K562 (cell line): Measurements from ENCODE around the gene PSMA2. TPM values are rescaled to one million over a fixed set of nuclear protein-coding genes. Genes with fewer than 3 reads are reported as not detected.

Experiments used
- CEBPZ ChIP-seq: fragments of 150-350 bp; IDR thresholded peaks from 2 replicates; pipeline ENCODE4 v1.6.1; 2014; ENCODE audit warnings: low read depth, mild to moderate bottlenecking, low read length, borderline replicate concordance
- E2F8 ChIP-seq: fragments of 450-650 bp; IDR thresholded peaks from 2 replicates; pipeline ENCODE4 v1.7.1; 2018; ENCODE audit warnings: mild to moderate bottlenecking, low read depth; ENCODE audit not compliant: partially characterized antibody
- IRF9 ChIP-seq: fragments of 450-650 bp; IDR thresholded peaks from 2 replicates; pipeline ENCODE4 v1.6.1; 2016; ENCODE audit warnings: missing biosample characterization, missing genetic modification characterization
- NR1H2 ChIP-seq: sonication (generic); formaldehyde crosslinking; IDR thresholded peaks from 2 replicates; pipeline ENCODE4 v1.4.0; 2020; ENCODE audit warnings: mild to moderate bottlenecking, missing genetic modification reagents
- NR3C1 ChIP-seq: sonication (generic); formaldehyde crosslinking; IDR thresholded peaks from 2 replicates; pipeline ENCODE4 v1.8.1; 2022; ENCODE audit warnings: missing genetic modification reagents
- PPARD ChIP-seq: fragments of 250-450 bp; sonication (Bioruptor Pico); IDR thresholded peaks from 2 replicates; pipeline ENCODE4 v1.8.0; 2022; ENCODE audit warnings: inconsistent platforms, mild to moderate bottlenecking, moderate library complexity
- RCOR1 ChIP-seq, 2 experiments: IDR thresholded peaks; 2 replicates each; pipeline ENCODE4 v1.6.1; 2012; ENCODE audit warnings: low read depth in 2 of 2, low read length in 2 of 2, borderline replicate concordance in 1 of 2, improper control_type of control experiment in 1 of 2
- STAT5A ChIP-seq: IDR thresholded peaks from 2 replicates; pipeline ENCODE4 v1.6.1; 2012; ENCODE audit warnings: low read length, inconsistent platforms, borderline replicate concordance
- TRIM25 ChIP-seq: fragments of 450-650 bp; IDR thresholded peaks from 2 replicates; pipeline ENCODE4 v1.7.0; 2016; ENCODE audit warnings: borderline replicate concordance
- ZBTB43 ChIP-seq: sonication (generic); formaldehyde crosslinking; IDR thresholded peaks from 2 replicates; pipeline ENCODE4 v1.8.0; 2023; ENCODE audit warnings: mild to moderate bottlenecking, missing genetic modification reagents
- ZNF740 ChIP-seq, 3 experiments: fragments of 200-800 bp in 1 of 3; sonication (Bioruptor generic) in 1 of 3; sonication (generic) in 1 of 3; formaldehyde crosslinking in 1 of 3; IDR thresholded peaks; 2 replicates each; pipeline versions ENCODE4 v1.6.1 to v1.8.0; 2016 to 2022; ENCODE audit warnings: mild to moderate bottlenecking in 2 of 3, missing compliant biosample characterization in 2 of 3, missing genetic modification characterization in 2 of 3, missing genetic modification reagents in 1 of 3
- polyA plus RNA-seq, 8 experiments: library from polyadenylated mRNA; depleted of rRNA in 4 of 8; stranded (reverse) in 5 of 8; unstranded in 3 of 8; fragments of >200 nt; fragmentation: Nextera tagmentation in 2 of 8; fragmentation: Illumina TruSeq in 1 of 8; extraction: Ambion mirVana in 2 of 8; extraction: Trizol in 1 of 8; gene quantifications; 2 replicates each; pipeline versions ENCODE4 v1.2.1 to v1.2.3, GENCODE V29; 2011 to 2014; ENCODE audit warnings: inconsistent platforms in 1 of 8, missing spikeins in 1 of 8
- total RNA-seq, 7 experiments: library from RNA; depleted of rRNA in 6 of 7; stranded (reverse); fragments of >200 nt in 6 of 7; fragmentation: Illumina TruSeq in 2 of 7; extraction: Trizol in 2 of 7; gene quantifications; 2 replicates each; pipeline versions ENCODE4 v1.2.1 to v1.2.3, GENCODE V29; 2011 to 2021; ENCODE audit warnings: low replicate concordance in 1 of 7

The PSMA2 gene
- total and polyA plus RNA-seq, 9 of the 15 experiments (the other 6 are each of a cell fraction or from before 2014, with no cell fraction given) = 91.7 to 1,070 (median 213) TPM

- no peak for TF ChIP-seq CEBPZ
- TF ChIP-seq E2F8 = no peak
- no peak for TF ChIP-seq ZBTB43 (CRISPR knock-in tag)
- no peak for TF ChIP-seq ZNF740 (CRISPR knock-in tag; IDR thresholded peaks at IDR 0.05)
- TF ChIP-seq ZNF740 (tag; IDR thresholded peaks at IDR 0.05) = no peak
- no peak for TF ChIP-seq TRIM25
- TF ChIP-seq NR3C1 (CRISPR knock-in tag) = no peak
- TF ChIP-seq STAT5A = no peak
- TF ChIP-seq IRF9 = no peak
- TF ChIP-seq NR1H2 (CRISPR knock-in tag) = no peak
- no peak for TF ChIP-seq PPARD (CRISPR knock-in tag)
- TF ChIP-seq RCOR1 (IDR thresholded peaks at IDR 0.05; ENCODE audit: borderline replicate concordance in 1 of 2, low read depth in 2 of 2, low read length in 2 of 2) = no peak
Measured at GRCh38 chr7:42931834-42932651, at the start of gene PSMA2, which contains the start of gene MRPL32 (continued).
